Heart right ventricle (tissue), 16 donors: ENCODE data around the gene TTC29. TPM values are rescaled to one million over a fixed set of nuclear protein-coding genes. Genes with fewer than 3 reads are reported as not detected.

Source experiments
- ATAC-seq, 8 donors: fragments of 200-7000 bp; cut with Tn5 transposase; one replicate each; pipeline ENCODE4 v1.9.1; 2020; ENCODE audit warnings: mild to moderate bottlenecking in 8 of 8, moderate library complexity in 8 of 8, moderate number of reproducible peaks in 1 of 8
- DNase-seq, 2 donors: peaks; one replicate each; pipeline ENCODE4 v3.0.0-alpha.2; 2020
- H3K27ac ChIP-seq, 10 donors: fragments of 200-600 bp; sonication (generic) in 2 of 10; one replicate each; pipeline versions ENCODE4 v1.5.0 to v1.8.0; 2020 to 2022; ENCODE audit warnings: mild to moderate bottlenecking in 3 of 10
- H3K27me3 ChIP-seq, 7 donors: fragments of 200-600 bp; one replicate each; pipeline ENCODE4 v1.8.0; 2021 to 2022; ENCODE audit warnings: mild to moderate bottlenecking in 2 of 7
- H3K36me3 ChIP-seq, 9 donors: fragments of 200-600 bp; sonication (generic) in 1 of 9; one replicate each; pipeline versions ENCODE4 v1.5.0 to v1.8.0; 2020 to 2022; ENCODE audit warnings: mild to moderate bottlenecking in 2 of 9
- H3K4me1 ChIP-seq, 9 donors: fragments of 200-600 bp; sonication (generic) in 1 of 9; one replicate each; pipeline versions ENCODE4 v1.5.0 to v1.8.0; 2020 to 2022; ENCODE audit warnings: mild to moderate bottlenecking in 4 of 9
- H3K4me3 ChIP-seq, 10 donors: fragments of 200-600 bp; sonication (generic) in 2 of 10; one replicate each; pipeline versions ENCODE4 v1.5.0 to v1.8.0; 2020 to 2022; ENCODE audit warnings: mild to moderate bottlenecking in 7 of 10, moderate library complexity in 2 of 10
- H3K9me3 ChIP-seq, 11 donors: fragments of 200-600 bp in 10 of 11; sonication (generic) in 2 of 11; one replicate each; pipeline versions ENCODE4 v1.5.0 to v1.8.0; 2013 to 2022; ENCODE audit warnings: mild to moderate bottlenecking in 2 of 11, control low read depth in 1 of 11, moderate library complexity in 1 of 11
- CTCF ChIP-seq, 9 donors: fragments of 200-600 bp; sonication (generic) in 2 of 9; IDR thresholded peaks; one replicate each; pipeline versions ENCODE4 v1.5.0 to v1.8.0; 2021 to 2022; ENCODE audit warnings: antibody characterized with exemption in 9 of 9, mild to moderate bottlenecking in 5 of 9, moderate library complexity in 1 of 9
- WGBS, 2 donors: extraction: QIAGEN DNeasy Blood & Tissue Kit; methylation state at CpG; one replicate each; pipeline ENCODE4 v1.1.7; 2013; ENCODE audit warnings: inconsistent platforms in 1 of 2; 5-methylcytosine and 5-hydroxymethylcytosine counted together
- intact Hi-C, 10 donors: fragments of 100-400 bp; cut with DNase I; formaldehyde crosslinking; loops; one replicate each; pipeline versions ENCODE4 v1.11.1 to v1.14.2; 2022
- polyA plus RNA-seq, 2 donors: library from polyadenylated mRNA; stranded (reverse); fragments of 200-250 nt; gene quantifications; one replicate each; pipeline ENCODE4 v1.2.3, GENCODE V29; 2013
- total RNA-seq, 10 donors: library from RNA; stranded (reverse); fragmentation: NEBNext Ultra II Directional in 3 of 10; extraction: Animal tissue kit (Norgen Biotek cat#: 25700) in 3 of 10; gene quantifications; one replicate each; pipeline versions ENCODE4 v1.2.1 to v1.2.4, GENCODE V29; 2021 to 2023
- donor health status: Arrhythmogenic right ventricular cardiomyopathy.
- donor health status: ischemic (EF 13 %, LVEDD 7.1; RV severe dilation, severe dysfunction).
- donor health status: healthy with polysubstance abuse.
- donor health status: DM: no; HTN: yes; CAD: no.
- donor health status: DM: no; HTN: no; CAD: no.
- donor health status: ischemic (EF 25% LVEDD 6.9; RV normal size, moderate dysfunction).
- donor health status: ischemic (EF 25% LVEDD 5.7; RV mildly dilated, moderate dysfunction).
- donor health status: healthy.
- donor health status: DM: yes; HTN: yes; CAD: no.
- donor health status: Ischemic cardiomyopathy.
- donor health status: ischemic (EF 35%, LVEDD 5.7; RV mildly dilated, moderate dysfunction).
- donor health status: nonischemic (EF 11% LVEDD 7.7; RV severe dilation, severe dysfunction).
- donor health status: DM: yes; HTN: yes; CAD: no.
- donor health status: PGD.
- donor health status: ischemic (EF 29% LVEDD 5.4; RV normal size, mild dysfunction).
- donor health status: nonischemic (EF 23%, LVEDD 6.1; RV moderate dilation, normal function).

Gene TTC29
- total and polyA plus RNA-seq, 12 donors: 0.28 TPM; not detected in 11

- Histone ChIP-seq H3K27me3 (peaks cover 0 to 42% (median 11%) of the 10 kb centered on the region in 7 donors), H3K4me1 (peaks cover 0 to 19% (median 12%) of the 10 kb centered on the region in 9 donors), H3K36me3 (no peaks in the 10 kb centered on the region), H3K4me3 (no peak overlapping the region), H3K9me3 (no peaks in the 10 kb centered on the region), H3K27ac (no peak overlapping the region)
- ATAC-seq (no peak), DNase-seq (no peak)
- no peak for TF ChIP-seq CTCF (IDR thresholded peaks at IDR 0.05)
- intact Hi-C loops: no loop called here
Measured at GRCh38 chr4:146949559-146949958, 3.9 kb upstream of the TTC29 start.

GRCh38 chr4:146943691-146944375 lies 1.8 kb downstream of the TTC29 start:
- ATAC-seq: no peak
- no peak for DNase-seq
- WGBS, 2 donors: 81 to 84% methylated on average over 3 of the region's 3 CpGs
- intact Hi-C loops: no loop called here
- Histone ChIP-seq H3K36me3 (no peaks in the 10 kb centered on the region), H3K27ac (no peak overlapping the region), H3K4me3 (no peak overlapping the region), H3K27me3 (no peaks in the 10 kb centered on the region), H3K4me1 (peaks cover 0 to 19% (median 12%) of the 10 kb centered on the region in 9 donors), H3K9me3 (peaks cover 0 to 5% (median 0%) of the 10 kb centered on the region in 11 donors)
- no peak for TF ChIP-seq CTCF (IDR thresholded peaks at IDR 0.05)

DNA sequence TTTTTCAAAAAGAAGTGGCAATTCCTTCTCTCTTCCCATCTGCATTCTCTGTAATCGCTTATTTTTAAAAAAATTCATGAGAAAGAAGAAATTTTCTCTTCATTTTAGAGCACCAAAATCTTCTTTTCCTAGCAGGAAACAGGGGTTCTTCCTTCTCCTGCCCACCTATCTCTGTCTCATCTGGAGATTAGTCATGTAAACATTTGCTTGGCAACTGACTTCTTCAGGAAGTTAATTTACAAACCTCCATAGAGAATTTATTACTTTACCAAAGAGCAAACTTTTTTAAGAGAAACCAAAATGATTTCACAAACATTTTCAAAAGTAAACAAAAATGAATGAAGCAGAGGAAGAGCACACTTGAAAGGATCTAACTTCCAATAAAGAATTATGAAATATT lies 13.5 kb downstream of the TTC29 start:
- Histone ChIP-seq H3K9me3 (no peaks in the 10 kb centered on the region), H3K4me3 (no peak overlapping the region), H3K4me1 (no peaks in the 10 kb centered on the region), H3K27ac (no peak overlapping the region), H3K36me3 (no peaks in the 10 kb centered on the region), H3K27me3 (peaks cover 0 to 12% (median 0%) of the 10 kb centered on the region in 7 donors)
- intact Hi-C loops: no loop called here
- no peak for ATAC-seq
- no peak for DNase-seq
- no peak for TF ChIP-seq CTCF (IDR thresholded peaks at IDR 0.05)
- 78 to 79% methylated on average over 1 of the region's 1 CpG for whole genome bisulfite sequencing, 2 donors

GRCh38 chr4:146930673-146931072 lies 15.0 kb downstream of the TTC29 start:
- no peak for DNase-seq
- Histone ChIP-seq H3K4me1 (no peaks in the 10 kb centered on the region), H3K36me3 (no peaks in the 10 kb centered on the region), H3K27ac (no peak overlapping the region), H3K27me3 (peaks cover 0 to 12% (median 0%) of the 10 kb centered on the region in 7 donors), H3K9me3 (no peaks in the 10 kb centered on the region), H3K4me3 (no peak overlapping the region)
- ATAC-seq: no peak
- WGBS, 2 donors: 83 to 93% methylated on average over 2 of the region's 2 CpGs
- intact Hi-C loops: no loop called here
- no peak for TF ChIP-seq CTCF (IDR thresholded peaks at IDR 0.05)
